ENCODE results near the gene S100A3.
"Not testable (repeated sequence)": the region's sequence is repeated elsewhere in the genome, so short reads cannot be mapped to it uniquely, and the experiment has no call there.

DNA sequence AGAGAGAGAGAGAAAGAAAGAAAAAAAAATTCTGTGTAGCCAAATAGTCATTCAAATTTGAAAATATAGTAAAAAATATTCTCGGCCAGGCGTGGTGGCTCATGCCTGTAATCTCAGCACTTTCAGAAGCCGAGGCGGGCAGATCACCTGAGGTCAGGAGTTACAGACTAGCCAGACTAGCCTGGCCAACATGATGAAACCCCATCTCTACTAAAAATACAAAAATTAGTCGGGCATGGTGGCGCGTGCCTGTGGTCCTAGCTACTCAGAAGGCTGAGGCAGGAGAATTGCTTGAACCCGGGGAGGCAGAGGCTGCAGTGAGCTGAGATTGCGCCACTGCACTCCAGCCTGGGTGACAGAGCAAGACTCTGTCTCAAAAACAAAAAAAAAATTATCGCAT, 39.0 kb upstream of the S100A3 start:
- not testable (repeated sequence) for TF ChIP-seq POLR2A, CTCF (IDR thresholded peaks at IDR 0.05)
